GM18498 (cell line): ENCODE results near the gene ABCA4.

ENCODE experiments used
- ATAC-seq: cut with Tn5 transposase; IDR thresholded peaks from one replicate; pipeline ENCODE4 v1.9.1; 2021; ENCODE audit warnings: mild to moderate bottlenecking, moderate library complexity; ENCODE audit not compliant: unreplicated experiment

Gene ABCA4

DNA sequence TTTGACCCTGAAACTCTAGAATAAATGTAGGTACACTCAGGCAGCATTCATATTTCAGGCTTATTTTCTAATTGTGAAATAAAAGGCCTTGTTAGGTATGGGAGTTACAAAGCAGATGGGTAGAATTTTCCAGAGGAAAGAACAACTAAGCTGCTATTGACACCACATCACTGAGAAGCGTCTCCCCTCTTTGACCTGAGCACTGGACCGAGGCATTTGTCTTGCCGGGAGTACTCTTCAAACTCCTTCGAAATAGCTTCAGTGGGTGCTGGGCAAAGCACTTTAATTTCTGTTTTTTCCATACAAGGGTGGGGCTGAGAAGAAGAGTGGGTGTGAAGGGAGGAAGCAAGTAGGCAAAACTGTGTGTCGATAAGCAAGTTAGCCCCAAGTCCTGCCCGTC is 36.4 kb downstream of the ABCA4 start:
- no peak for ATAC-seq

DNA sequence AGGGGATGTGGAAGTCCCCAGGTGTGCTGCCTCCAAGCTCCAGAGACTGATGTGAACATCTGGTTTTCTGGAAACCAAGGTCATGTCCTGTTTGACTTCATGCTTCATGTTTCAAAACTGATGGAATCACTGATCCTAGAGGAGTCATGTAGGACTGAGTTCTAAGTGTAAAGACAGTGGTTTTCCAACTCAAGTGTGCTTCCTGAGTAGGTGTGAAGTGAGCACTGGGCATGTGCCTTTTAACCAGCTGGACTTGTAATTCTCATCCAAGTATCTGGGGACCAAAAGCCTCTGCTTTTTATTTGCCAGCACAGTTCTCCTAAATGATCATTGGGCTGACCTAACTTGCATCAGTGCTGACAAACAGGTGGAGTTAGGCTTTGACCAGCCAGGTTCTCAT is 36.9 kb downstream of the ABCA4 start:
- no peak for ATAC-seq

DNA sequence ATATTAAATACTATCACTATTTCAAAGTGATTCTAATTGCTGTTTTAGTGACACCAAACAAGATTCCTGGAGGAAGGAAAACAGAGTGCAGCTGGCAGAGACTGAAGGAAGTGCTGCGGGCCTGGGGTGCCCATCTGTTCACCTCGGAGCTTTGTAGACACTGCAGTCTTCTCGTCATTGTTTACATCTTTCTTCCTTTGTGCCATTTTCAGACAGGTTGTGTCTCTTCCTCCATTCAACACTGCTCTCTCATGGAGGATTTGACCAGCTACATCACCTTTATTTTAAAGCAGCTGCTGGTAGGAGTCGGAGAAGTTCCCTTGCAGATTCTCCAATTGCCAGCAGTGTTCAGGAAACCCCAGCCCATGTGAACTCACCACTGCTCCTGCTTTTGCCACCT is 37.3 kb downstream of the ABCA4 start:
- no peak for ATAC-seq

DNA sequence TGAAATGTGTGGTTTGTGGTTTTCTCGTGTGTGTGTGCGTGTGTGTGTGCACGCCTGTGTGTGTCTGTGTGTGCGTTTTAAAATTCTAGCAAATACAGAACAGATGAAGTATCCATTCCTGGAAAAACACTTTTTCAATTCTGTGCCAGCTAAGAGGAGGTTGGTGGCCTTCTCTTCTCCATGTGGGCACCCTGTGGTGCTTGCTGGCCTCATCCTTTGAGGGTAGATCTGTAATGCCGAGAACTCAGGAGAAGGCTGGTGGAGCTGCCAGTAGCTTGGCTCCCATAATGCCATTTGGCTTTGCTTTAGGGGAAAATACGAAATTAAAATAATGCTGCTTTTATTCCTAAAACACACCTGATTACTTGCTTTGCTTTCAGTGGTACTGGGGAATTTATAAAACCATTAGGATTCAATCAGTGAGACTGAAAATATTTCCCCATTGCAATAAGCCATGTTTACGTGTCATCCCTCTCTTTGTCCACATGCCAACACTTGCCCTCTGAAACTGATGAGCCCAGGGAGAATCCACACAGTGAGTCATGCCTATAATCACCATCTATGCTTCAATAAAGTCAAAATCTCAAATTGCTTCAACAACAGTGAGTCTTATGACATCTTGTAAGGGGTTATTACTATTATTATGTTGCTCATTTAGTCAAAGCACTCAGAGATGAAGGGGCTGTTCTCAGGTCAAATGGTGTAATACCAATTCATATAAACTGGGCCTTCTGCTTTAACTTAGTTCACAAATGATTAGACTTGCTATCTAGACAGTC is 39.2 kb downstream of the ABCA4 start:
- no peak for ATAC-seq

DNA sequence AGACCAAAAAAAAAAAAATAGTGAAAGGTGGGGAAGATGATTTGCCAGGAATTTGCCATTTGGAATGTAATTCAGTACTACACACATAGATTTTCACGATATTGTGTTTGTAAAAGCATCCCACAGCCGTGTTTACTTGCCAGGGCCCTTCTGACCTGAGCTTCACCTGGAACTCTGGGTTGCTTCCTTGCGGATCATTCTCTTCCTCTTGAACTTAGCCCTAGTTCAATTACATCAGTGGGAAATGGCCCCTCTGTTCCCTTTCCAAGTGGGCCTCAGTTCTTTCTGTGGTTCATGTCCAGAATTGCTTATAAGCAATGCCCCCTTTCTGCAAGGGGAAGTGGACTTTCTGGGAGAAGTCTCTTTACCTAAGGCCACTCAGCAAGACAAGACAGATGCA is 41.0 kb downstream of the ABCA4 start:
- ATAC-seq: no peak

DNA sequence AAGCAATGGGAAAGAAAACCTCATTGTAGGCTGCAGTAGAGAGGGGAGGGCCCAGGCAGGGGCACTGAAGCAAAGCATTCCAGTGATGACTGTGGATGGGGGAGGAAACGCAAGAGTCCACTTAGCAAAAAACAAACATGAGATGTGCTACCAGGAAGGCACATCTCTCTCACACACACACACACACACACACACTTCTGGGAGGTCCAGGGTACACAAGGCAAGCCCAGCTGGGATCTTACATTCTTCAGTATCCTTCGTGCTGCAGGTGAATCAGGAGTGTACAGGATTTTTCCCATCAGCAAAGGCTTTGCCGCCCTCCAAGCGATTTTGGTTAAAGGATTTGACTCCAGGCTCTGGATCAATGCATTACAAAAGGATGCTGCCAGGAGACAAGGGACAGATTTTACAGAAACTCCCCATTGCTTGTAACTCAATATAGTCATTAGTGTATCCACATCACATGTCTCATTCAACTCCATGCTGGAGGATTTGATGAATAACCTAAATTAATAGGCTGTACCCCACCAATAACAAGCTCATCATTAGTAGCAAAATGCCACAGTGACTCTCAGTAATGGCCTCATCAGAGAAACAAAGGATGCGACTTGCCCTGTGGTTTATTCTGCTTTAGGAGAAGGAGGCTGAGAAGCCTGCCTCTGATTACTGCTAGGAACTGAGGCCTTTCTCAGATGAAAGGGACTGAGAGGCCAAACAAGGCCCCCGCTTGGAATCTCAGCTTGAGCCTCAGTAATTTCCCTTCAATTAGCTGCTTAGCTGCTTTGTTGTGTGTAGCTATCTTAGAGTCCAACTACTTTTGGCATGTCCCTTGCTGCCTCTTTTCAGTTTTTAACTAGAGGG is 41.6 kb downstream of the ABCA4 start:
- no peak for ATAC-seq

DNA sequence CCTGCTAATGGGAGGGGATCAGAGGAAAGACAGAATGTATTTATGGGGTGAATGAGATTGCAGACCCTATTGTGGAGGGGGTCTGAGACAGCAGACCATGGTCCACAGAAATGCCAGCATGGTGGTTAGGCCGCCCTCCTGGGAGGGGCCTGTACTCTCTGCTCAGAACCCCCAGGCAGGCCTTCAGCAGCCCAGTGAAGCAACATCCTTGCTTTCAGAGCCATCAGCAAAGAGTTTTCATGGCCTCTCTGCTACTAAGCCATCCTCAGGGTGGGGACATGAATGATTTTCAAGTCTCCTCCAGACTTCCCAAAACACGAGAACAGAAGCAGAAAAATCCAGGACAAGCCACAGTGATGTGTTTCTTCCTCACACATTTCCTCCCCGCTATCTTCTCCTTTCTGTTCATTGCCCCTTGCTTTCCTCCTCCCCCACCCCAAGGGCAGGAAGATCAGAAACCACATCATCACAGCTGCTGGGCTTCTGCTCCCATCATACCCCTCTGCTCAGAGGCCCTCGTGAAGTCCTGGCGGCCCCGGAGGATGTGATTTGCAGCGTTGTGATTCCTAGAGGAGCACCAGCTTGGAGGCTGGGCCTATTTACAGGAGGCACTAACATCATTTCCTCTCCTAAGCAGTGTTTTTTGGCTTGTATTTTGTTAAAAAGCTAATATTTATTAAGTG is 48.0 kb downstream of the ABCA4 start:
- no peak for ATAC-seq

DNA sequence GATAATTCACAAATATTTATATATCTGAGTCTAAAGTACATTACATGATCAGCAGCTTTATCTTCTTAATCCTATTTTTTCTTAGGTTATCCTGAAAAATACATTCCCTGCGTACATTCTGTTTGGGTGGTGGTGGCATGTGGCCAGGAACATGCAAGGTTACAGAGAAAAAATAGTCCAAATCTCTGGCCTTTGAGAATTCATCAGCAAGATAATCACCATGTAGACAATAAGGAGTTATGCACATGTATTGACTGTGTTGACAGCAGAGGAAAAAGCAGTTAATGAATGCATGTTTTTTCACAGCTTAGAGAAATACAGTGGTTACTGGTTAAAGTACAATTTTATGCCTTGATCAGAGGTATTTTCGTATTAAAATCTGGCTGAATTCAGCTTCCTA is 49.0 kb downstream of the ABCA4 start:
- ATAC-seq: no peak

DNA sequence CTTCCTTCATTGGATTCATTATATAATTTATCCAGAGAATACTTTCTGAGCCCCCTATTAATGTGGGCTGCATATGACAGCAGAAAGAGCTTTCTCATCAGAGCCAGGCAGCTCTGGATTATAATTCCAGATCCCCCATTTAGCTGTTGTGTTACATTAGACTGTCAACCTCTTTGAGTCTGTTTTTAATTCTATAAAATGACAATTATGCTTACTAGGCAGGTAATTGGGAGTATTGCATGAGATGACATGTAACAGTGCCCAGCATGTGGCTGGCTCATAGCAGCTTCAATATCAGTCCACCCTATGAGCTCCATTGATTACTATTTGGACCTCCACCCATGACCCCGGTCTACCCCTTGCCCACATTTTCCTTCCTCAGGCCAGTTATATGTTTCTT is 49.6 kb downstream of the ABCA4 start:
- no peak for ATAC-seq

DNA sequence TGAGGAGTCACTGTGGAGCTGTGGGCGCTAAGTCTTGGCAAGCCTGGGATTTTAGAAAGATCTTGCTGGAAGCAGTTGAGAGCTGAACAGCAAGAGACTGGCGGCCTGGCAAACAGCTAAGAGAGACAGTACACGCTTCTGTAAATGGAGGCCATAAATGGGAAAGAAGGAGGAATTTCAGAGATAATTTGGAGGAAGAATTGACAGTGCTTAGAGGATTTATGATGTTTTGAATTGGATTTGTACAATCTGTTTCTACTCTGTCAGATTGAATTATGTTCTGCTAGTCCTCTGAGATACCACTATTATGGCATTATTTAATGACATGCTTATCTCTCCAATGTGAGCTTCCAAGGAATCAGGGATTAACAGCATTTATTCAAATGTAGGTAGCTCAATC is 50.1 kb downstream of the ABCA4 start:
- ATAC-seq: no peak

DNA sequence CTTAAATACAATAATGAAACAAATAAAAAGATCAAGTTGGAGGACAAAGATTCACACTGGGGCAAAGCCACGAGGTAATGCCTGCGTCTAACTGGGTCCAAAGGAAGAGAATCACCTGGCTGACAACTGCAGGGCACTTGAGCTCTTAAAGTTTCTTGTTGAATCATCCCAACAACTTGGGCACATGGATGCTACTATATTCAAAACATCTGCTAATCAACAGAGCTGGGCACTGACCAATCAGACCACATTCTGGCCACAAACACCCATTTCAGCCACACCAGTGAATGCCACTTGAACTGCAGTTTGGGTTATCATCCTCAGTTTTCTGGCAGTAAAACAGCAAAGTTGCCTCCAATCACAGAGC is 51.0 kb downstream of the ABCA4 start:
- ATAC-seq: no peak

DNA sequence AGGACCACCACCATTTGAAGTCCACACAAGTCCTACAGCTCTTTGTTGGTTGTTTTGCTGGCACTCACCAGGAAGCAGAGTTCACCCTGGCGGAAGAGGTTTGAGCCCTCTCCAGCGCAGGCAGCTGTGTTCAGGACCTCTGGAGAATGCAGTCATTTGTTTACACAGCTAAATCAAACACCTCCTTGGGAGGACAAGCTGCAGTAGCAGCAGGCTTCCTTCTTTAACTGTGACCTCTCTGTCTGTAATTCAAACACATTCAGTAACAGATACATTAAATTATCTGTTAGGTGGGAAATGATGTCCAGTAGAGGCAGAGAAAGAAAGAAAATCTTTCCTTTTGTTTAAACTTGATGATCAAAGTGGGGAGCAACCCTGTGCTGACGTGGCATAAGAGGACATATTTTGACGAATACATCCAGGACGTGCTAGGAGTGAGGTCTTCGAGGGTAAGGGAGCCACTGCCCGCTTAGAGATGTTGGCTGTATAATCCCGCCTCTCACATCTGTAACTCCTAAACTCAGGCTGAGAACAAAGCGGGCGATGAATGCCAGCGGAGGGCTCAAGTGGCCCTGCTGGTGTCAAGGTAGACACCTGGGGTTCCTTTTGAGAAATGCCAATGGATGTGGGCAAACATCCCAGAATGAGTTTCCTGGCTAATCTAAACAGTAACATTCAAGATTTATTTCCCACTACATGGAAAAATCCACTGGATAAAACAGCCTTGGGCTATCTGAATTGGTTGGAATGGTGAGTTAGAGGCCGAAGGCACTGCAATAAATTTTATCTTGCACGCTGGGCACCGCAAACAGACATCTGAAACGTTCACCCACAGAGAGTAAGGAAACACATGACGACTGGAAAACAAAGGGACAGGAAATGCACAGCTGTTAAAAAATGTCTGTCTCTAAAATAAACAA is 51.7 kb downstream of the ABCA4 start:
- ATAC-seq: no peak

DNA sequence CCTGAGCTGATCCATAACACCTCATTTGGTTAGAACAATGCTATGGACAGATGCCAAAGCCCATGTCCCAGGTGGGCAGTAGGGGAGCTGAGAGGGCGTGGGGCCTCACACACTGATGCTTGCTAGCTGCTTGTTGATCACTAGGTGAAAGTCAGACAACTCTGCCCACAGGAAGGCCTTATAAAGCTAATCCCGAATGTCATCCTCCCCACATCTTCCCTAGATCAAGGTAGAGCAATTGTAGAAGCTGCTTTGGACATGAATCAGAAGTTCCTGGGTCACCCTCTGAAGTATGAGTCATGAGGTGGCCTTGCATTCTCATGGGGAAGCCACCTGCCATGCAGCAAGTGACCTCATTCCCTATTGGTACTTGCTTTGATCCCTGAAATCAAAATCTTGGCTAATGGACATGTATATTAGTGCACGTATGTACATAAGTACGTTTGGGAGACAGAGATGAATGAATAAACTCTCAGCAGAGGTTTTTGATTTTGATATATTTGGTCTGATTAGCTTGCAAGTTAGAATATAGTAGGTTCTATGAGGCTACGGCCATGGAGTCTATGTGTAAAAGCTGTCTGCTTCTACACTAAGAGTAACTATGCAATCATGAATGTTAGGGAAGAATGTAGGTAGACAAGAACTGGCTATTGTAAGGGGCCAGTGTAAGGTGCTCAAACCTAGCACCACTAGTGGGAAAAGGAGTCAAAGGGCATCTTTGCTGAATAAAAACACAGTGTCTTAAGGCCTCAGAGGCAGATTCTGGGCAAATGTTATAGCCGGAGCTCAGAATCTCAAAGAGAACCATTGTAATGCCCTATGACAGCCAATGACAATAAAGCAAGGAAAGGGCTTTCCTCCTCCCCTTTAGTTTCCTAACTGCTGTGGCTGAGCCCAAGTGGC is 52.6 kb downstream of the ABCA4 start:
- no peak for ATAC-seq

DNA sequence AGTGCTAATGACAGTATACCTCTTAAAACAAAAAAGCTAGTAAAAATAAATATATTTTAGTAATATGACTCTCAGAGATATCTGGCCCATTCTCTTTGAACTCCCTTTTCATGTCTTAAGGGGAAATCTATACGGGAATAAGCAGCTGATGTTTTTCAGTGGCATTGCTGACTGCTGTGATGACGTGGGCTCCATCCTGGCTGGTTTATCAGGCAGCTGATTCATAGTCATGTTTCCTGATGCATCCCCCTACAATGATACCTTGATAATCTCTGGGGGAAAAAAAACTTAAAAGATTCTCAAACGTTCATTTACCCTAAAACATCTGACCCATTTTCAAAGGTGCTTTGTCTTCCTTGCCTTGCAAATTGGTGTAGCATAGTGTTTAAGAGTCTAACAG is 53.8 kb downstream of the ABCA4 start:
- no peak for ATAC-seq

DNA sequence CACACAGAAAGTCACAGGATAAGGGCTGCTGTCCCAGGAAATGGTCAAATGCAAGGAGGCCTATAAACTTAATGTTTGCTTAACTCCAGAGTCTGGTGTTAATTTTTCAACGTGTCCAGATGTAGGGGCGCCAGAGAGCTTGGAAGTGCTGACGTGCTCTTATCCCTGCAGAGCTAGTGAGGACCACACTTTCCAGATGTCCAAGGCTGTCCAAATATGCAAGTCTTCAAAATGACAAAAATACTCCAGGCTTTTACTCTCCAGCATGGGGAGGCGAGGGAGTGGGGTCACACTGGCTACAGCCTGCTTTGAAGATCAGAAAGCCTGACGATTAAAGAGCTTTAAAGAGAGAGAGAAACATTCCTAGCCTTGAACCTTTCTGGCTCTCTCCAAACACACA is 57.6 kb downstream of the ABCA4 start:
- ATAC-seq: no peak

DNA sequence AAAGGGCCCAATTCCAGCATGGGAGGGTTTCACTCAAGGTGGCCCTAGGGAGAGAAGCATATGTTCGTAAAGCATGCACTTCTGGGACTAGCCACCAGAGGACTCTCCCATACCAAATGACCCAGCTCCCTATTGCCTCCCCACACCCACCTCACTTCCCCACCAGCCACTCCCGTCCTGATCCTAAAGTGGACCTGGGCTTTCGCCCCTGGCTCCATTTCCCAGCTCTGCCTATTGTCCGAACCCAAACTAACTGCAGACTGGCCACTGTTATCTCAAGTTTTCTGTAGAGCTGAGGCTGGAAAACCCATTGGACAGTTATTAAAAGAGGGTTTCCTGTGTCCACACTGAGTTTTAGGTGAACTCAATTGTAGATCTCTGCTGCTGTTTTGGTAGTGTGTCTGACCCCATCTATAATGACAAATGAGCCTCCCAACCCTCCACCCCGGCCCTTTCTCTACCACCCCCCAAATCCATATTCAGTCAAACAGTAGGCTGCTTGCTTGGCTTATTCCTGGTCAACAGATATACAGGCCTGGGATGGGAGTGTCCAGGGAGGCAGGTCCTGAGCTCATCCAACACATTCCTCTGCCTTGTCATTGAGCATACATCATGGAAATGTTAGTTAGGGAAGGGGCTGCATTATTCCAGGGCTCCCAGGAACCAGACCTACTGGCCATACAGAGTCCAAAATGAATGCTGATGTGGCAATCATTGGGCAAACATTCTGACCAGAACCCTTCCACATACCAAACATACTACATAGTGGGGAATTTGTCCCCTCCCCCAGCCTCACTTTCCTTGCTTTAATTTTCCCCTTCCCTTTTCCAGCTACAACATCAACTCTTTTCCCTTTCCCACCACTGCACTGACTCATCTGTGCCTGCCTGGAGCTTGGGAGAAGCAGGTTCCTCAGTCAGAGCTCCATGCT is 59.2 kb downstream of the ABCA4 start:
- peak; percentile 83 for ATAC-seq

DNA sequence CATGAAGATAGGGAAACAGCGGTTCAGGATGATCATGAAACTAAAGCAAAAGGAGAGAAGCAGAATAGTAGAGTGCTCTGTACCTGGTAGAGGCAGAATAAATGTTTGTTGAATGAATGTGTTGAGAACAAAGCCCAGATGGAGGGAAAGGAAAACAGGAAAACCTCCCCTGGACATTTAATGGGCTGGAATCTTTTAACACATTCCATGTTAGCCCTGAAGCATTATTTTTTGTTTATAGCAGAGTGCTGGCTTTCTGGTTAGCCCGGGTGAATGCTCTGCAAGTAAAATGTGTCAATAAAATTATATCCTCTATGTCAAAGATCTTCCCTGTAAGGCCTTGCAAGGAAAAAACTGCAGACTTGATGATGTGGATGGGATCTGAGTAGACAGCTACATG is 60.2 kb downstream of the ABCA4 start:
- ATAC-seq: no peak

DNA sequence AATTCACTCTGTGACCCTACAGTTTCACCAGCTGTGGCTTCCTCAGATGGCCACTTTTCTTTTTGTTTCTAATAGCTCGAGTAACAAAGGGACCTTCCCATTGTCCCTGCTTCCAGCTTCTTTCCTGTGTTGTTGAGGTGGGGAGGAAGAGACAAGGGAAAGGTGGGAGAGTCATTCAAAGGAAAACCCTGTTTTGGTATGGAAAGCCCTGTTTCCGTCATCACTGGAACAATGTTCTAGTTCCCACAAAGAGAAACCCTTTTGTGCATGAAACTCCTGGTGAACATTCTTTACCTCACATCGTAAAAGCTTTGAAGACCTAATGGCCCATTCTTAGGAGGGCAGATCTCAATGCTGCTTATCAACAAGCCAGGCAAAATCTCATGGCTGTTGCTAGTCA is 62.2 kb downstream of the ABCA4 start:
- no peak for ATAC-seq

DNA sequence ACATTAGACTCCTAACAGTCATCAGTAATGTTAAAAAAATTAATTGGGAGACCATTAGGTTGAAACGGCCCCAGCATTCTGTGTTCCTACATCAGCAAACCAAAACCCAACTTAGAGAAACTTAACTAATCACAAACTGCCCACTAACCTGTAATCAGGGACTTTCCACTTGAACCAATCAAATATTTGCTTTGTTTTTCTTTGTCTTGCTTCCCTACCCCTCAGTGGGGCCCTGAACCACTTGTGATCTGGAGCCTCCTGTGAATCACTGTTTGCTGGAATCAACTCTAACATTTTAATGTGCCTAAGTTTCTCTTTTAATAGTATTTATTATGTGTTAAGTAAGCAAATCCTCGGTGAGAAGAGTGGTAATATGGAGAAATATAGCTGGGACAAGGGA is 64.0 kb downstream of the ABCA4 start:
- ATAC-seq: no peak
